HG03460 (cell line): ENCODE data around the gene BTBD19.
"Not testable (repeated sequence)": the region's sequence is repeated elsewhere in the genome, so short reads cannot be mapped to it uniquely, and the experiment has no call there.

Experiments
- ATAC-seq: cut with Tn5 transposase; IDR thresholded peaks from one replicate; pipeline ENCODE4 v1.9.1; 2021; ENCODE audit not compliant: unreplicated experiment

The BTBD19 gene

GRCh38 chr1:44808938-44809917 is 905 bp downstream of the BTBD19 start:
- ATAC-seq, result peak; percentile 49

GRCh38 chr1:44810101-44810761 is 1.9 kb downstream of the BTBD19 start:
- ATAC-seq, result no peak

DNA sequence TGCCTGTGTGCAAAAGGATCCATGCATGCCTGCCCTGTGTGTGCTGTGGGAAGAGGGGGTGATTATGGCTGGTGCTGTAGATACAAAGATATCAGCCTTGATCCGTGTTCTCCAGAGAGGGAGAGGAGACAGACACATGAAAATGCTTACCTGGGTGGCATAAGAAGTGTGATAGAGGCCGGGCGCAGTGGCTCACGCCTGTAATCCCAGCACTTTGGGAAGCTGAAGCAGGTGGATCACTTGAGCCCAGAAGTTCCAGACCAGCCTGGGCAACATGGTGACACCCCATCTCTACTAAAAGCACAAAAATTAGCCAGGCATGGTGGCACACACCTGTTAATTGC is 2.4 kb downstream of the BTBD19 start:
- not testable (repeated sequence) for ATAC-seq

GRCh38 chr1:44811234-44811633 is 2.9 kb downstream of the BTBD19 start:
- ATAC-seq, result no peak

GRCh38 chr1:44812822-44813543 is 4.7 kb downstream of the BTBD19 start:
- no peak for ATAC-seq

DNA sequence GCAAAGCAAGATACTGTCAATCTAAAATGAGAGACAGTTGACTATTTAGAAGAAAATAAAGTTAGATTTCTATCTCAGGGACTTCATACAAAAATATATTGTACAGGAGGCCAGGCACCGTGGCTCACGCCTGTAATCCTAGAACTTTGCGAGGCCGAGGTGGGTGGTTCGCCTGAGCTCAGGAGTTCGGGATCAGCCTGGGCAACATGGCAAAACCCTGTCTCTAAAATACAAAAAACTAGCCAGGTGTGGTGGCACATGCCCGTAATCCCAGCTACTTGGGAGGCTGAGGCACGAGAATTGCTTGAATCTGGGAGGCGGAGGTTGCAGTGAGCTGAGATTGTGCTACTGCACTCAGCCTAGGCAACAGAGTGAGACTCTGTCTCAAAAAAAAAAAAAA is 7.6 kb downstream of the BTBD19 start:
- ATAC-seq, result not testable (repeated sequence)

DNA sequence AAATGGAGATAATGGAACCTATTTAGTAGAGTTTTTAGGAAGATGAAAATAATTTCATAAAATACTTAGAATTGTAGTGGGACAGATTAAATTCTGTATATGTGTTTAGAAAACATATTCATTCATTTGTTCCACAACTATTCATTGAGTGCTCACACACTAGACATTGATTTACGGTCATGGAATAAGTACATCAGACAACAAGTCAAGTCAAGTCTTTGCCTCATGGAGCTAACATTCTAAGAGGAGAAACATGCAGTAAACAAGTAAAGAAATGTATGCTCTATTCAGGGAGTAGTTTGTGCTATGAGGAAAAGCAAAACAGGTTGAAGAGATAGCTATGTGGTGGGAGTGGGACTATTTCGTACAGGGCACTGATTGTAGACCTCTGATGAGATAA is 9.0 kb downstream of the BTBD19 start:
- no peak for ATAC-seq

DNA sequence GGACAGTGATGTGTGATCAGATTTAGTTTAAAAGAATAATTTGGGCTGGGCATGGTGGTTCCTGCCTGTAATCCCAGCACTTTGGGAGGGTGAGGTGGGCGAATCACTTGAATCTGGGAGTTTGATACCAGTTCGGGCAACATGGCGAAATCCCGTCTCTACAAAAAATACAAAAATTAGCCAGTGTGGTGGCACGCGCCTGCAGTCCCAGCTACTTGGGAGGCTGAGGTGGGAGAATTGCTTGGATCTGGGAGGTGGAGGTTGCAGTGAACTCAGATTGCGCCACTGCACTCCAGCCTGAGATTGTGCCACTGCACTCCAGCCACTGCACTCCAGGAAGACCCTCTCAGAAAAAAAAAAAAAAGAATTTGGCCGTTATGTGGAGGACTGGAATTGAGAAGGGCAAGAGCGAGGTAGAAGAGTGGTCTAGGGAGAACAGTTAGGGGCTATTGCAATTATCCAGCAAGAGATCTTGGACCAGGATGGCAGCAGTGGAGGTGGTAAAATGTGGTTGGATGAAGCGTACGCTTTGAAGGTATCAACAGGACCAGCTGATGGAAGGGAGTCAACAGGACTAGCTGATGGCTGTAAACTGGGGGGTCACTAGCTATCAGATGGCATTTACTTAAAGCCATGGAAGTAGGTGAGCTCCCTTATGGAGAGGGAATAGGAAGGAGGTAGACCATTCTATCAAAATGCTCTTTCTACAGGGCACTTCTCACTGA is 9.6 kb downstream of the BTBD19 start:
- no peak for ATAC-seq

DNA sequence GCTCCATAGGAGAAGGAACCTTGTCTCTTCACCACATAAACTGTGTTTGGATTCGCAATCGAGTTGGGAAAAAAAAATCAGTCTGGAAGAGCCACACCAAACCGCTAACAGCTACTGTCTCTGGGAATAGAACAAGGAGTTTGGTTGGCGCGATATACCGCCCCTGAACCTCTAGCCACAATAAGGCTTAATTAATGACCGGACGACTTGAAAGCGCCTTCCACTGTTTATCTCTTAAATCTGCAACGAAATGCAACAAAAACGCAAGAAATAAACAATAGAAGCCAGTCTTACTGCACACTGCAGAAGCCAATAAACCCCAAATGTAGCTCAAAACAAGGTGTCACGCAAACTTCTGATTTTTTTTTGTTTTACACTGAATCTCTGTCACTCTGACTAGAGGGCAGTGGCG is 10.9 kb downstream of the BTBD19 start:
- no peak for ATAC-seq

- ATAC-seq, result peak; percentile 81
Measured at GRCh38 chr1:44819608-44820327, 11.4 kb downstream of the BTBD19 start.

DNA sequence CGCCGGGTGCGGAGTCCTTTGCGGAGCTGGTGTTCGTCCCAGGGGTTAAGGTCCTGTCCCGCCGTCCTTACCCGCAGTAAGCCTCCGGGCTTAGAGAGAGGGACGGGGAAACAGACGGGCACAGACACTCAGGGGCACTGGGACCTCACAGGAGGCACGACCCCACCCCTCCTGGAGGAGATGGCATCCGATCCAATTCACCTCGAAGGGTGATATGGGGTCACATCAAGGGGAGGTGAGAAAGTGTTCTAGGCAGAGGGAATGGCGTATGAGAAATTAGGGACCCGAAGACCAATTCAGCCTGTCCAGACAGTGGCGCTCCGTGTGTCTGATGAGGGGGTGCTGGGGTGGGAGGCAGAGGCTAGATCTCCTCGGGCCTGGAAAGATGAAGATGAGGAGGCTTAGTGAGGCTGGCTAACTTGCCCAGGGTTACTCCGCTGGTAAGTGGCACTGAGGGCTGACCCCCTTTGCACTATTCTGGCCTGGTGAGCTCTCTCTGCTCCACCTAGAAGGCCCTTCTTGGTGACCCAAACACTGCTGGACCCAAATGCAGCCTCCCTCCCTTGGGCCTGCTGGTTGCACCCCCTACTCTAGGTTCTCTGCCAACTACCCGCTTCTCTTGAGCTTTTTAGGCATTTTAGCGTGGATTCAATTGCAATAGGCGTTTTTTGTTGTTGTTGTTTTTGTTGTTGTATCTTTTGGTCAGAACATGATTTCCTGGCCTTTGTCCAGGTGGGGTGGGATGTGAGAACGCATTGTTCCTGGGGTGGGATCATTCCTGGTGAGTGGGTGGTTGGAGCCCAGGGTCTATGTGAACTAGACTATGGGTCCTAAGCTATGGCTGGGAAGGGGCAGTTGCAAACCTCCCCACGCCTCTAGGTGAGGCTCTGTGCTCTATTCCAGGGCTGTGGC is 12.3 kb downstream of the BTBD19 start:
- peak; percentile 4 for ATAC-seq

DNA sequence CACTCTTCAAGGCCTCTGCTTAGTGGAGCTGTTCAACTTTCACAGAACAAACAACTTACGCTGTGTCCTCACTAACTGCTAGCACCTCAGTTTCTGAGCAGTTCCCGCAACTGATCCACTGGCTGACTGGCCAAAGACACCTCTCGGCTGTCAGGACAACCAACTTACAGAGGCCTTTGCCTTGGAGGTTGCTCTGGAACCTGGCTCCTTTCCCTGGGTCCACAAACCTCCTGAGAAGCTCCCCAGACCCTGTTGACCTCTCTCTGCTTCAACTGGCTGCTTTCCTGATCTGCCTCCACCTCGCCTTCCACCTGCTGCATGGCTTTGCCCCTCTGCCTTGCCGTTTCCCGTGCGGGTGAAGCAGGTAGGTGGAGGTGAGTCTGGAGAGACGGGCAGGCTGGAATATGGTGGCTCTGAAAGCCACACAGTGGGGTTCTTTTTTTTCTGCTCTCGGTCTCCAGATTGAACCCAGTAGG is 13.0 kb downstream of the BTBD19 start:
- ATAC-seq, result no peak

DNA sequence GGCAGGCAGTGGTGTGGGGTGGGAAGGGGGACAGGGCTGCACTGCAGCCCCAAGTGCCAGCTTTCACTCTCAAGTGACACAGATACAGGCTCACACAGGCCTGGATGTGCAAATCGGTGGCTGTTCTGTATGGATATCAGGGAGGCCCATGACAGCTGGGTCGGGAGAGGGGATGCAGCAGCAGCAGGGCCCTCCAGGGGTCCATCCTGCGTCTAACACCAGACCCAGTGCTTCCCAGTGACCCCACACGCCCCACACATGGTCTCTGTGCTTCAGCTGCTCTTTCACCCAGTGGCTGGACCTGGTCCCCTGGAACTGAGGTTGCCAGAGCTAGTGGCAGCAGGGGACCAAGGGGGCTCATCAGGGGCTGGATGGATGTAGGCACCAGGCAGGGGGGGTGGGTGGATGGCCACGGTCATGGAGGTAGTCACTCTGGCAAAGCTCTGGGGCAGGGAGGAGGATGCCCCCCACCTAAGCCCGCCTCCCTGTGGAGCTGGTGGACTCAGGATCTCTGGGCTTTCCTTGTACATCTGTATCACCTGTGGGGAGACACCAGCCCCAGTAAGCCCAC is 13.9 kb downstream of the BTBD19 start:
- ATAC-seq, result no peak

DNA sequence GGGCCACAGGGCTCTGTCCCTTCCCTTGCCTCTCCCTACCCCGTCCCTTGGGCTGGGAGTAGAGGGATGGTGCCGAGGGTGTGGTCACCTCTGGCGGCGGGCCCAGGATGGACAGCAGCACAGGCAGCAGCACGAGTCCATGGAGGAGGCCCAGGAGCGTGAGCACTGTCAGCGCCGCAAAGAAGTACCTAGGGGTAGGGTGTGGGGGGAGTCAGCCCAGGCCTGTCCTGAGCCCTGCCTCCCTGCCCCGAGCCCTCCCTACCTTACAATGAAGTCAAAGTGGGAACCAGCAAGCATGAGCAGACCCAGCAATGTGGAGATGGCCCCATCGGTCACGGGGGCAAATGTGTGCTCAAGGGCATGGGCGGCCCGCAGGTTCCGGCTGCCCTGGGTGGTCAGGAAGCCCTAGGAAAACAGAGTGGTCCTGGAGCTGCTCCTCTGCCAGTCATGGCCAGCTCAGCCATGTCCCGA is 14.7 kb downstream of the BTBD19 start:
- ATAC-seq, result no peak

DNA sequence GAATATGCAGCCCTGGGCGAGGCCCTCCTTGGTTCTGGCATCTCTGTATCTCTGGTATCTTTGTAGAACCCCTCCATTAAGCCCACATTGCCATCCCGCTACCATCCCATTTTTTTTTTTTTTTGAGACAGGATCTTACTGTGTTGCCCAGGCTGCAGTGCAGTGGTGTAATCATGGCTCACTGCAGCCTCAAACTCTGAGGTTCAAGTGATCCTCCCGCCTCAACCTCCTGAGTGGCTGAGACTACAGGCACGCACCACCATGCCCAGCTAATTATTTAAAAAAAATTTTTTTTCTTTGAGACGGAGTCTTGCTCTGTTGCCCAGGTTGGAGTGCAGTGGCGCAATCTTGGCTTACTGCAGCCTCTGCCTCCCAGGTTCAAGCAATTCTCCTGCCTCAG is 16.1 kb downstream of the BTBD19 start:
- not testable (repeated sequence) for ATAC-seq

DNA sequence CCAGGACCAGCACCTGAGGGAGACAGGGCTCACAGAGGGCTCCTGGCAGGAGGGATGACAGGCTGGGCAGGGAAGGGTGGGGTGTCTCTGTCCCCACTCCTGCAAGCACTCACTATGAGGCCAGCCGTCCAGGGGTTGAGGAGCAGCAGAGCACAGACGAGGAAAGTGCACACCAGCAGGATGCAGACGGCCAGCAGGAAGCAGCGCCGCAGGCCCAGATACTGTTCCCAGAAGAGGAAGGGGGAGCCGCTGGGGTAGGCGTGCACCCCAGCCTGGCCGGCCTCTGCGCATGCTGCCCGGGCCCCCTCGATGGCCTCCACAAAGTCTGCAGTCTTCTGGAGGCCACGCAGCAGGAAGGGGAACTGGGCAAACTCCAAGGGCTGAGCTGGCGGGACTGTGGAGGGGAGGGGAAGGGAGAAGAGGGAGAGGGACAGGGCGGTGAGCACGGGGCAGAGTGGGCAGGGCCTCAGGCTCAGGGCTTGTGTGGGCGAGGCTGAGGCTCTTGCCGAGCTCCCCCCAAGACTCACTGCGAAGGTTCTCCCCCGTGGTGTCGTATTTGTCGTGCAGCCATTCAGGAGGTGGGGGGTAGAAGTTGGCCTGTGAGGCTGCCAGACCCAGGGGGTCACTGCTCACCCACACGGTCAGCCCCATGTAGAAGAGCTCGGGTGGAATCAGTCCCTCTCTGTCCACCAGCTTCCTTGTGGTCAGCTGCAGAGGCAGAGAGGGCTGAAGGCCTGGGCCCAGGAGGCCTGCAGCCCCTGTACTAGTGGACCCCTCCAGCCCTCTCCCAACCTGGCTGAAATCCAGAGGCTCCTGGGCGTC is 18.3 kb downstream of the BTBD19 start:
- no peak for ATAC-seq

- no peak for ATAC-seq
Measured at GRCh38 chr1:44827197-44828002, 19.1 kb downstream of the BTBD19 start.
